ENCODE data around the gene AIPL1. TPM values are rescaled to one million over a fixed set of nuclear protein-coding genes. Genes with fewer than 3 reads are reported as not detected.

The AIPL1 gene
- total RNA-seq, 1 donor from 2014 or later: 0.31 TPM

DNA sequence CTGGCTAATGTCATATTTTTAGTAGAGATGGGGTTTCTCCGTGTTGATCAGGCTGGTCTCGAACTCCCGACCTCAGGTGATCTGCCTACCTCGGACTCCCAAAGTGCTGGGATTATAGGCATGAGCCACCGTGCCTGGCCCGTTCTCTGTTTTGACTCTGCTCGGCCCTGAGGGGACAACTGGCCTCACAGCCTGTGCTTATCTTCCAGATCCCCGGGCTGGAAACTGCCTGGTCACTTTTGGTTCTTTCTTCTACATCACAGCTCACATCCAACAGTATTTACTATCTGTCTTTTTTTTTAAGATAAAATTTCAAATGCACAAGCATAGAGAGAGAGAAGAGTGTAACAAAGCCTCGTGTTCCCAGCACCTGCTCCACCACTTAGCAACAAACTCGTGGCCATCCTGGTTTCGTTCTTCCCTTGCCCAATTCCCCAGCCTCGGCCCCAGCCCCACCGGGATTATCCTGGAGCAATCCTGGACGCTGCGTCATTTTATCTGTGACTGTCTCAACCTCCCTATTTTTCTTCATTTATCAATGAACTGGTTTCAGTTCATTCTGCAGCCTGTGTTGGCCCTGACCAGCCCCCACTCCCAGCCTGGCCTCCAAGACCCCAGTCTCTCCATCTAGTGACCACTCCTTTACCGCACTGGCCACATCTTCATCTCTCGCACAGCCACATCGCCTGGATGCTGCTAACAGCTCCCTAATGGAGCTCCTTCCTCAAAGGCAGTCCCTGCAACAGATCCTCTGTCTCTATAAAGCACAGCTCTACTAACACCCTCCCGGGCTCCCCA is 30.5 kb upstream of the AIPL1 start:
- DNase-seq: no peak

DNA sequence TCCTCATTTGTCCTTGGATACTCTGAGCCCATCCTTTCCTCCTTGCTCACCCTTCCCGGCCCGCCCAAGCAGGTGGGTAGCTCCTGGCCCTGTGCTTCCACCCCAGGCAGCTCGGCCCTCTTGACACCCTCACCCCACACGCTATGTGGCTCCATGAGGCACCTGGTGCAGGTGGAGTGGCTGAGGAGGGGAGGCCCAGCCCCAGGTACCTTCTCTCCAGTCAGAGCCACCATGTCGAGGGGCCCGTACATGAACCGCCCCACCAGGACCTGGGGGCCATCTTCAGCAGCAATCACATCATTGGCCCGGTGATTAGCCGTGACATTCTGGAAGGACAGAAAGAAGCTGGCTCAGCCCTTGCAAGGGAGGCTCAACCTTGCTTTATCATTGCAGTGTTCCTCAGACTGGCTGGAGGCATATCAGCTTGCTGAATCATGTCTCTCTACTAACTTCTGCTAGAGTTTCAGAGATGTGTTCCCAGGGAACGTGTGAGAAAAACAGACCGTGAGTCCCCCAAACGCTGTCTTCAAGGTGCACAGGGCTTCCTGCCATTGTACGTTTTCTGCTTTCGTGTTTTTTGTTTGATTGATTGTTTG is 29.6 kb upstream of the AIPL1 start:
- no peak for DNase-seq

DNA sequence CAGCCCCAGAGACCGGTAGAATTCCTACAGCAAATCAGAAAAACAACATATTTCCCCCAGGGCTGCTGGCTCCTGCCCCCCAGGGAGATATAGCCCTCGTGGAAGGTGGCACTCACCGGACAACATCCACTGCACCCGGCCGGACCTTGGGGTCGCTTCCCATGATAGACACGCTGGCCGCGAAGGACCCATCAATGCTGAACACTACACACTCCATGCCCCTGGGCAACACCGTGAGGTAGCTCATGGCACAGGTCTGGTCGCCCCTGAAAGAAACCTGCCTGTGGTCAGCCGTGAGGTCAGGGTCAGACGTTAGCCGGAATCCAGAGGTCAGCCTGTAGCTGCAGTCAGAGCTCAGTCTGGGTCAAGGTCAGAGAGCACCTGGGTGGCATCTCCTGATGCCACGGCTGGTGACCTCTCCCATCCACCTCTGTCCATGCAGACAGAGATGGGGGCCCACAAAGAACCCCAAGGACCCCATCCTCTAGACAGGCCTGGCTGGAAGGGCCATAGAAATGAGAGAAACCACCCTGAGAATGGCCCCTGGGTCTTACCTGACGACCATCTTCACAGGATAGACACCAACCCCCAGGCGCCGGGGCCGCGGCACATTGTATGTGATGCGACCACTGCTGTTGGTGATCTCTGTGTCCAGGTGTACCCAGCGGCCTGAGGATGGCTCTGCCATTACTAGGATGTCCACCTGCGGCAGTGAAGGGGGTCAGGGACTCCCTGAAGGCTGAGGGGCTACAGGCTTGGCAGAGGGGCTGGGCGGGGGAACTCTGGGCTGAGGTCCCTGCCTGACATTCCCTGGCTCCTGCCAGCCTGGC is 28.9 kb upstream of the AIPL1 start:
- DNase-seq: no peak

DNA sequence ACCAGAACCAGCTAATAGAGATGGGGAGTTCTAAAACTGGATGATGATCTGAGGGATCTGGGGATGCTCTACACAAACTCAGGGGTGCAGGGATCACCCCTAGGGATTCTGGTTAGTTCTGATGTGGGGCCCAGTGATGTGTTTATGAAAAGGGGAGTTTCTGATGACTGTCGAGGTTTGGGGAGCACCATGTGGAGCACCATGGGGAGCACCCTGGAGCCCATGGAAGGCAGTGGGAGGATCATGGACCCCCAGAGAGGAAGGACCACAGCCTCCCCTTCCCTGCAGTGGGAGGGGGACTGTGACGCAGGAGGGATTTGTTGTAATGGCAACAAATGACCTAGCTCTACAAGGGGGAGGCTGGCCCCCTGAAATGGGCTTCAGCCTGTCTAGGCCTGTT is 27.8 kb upstream of the AIPL1 start:
- DNase-seq: no peak

DNA sequence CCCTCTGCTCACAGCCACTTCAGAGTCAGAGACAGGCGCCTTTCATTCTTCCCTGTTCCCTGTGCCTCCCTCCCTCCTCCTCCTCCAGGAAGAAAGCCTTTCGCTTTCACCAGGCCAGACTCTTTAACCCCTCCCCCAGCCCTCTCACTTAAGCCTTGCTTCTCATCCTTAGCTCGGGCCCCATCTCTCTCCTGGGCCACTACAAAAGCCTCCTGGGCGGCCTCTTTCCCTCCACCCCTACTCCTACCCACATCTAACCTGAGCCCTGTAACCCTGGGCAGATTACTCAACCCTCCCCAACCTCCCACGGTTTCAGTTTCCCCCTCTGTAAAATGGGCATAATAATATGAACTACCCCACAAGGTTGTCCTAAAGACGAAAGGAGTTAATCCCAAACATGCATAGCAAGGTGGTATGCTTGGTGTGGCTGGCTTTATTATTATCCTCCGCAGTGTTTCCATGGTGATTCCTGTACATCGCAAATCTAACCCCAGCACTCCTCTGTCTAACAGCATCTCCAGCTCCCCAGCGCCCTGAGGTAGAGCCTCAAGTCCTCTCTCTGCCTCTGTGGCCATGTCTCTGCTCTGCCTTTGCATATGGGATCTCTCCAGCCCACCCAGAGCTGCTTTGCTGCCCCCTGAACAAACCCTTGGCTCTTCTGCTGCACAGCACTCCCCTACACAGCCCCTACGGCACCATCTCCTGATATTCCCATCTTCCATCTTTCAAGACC is 27.0 kb upstream of the AIPL1 start:
- DNase-seq: no peak

DNA sequence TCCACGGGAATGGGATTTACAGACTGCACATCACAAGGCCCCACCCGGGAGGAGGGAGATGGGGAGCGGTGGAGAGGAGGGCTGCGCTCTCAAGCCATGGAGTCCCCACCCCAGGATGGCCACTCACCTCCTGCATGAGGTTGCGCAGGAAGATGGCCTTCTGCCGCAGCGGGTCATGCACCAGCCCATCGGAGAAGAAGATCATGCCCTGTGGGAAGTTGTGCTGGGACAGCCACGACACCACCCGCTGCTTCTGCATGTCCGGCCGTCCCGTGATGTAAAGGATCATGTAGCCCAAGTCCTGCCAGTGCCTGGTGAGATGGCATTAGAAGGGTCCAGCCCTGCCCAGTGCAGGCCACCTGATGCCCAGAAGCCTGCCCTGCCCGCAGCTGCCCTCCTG is 26.3 kb upstream of the AIPL1 start:
- no peak for DNase-seq

DNA sequence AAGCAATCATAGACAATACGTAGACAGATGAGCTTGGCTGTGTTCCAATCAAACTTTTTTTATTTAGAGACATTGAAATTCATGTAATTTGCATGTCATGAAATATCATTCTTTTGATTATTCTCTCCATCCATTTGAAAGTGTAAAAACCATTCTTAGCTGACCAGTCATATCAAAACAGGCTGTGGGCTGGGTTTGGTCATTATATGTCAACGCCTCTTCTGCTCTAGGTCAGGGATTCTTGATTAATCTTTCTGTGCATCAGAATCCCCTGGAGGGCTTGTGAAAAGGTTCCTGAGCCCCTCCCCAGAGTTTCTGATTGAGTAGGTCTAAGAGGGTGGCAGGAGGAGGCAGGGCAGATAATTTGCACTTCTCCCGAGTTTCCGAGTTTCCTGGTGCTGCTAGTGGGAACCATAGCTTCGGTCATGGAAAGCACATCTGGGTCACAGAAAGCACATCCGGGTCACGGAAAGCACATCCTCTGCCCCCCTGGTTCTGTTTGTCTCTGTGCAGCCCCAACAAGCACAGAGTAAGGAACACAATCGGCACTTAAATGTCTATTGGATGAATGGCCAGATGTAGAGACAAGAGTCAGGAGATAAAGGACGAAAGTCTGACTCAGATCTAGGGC is 25.7 kb upstream of the AIPL1 start:
- DNase-seq: no peak

DNA sequence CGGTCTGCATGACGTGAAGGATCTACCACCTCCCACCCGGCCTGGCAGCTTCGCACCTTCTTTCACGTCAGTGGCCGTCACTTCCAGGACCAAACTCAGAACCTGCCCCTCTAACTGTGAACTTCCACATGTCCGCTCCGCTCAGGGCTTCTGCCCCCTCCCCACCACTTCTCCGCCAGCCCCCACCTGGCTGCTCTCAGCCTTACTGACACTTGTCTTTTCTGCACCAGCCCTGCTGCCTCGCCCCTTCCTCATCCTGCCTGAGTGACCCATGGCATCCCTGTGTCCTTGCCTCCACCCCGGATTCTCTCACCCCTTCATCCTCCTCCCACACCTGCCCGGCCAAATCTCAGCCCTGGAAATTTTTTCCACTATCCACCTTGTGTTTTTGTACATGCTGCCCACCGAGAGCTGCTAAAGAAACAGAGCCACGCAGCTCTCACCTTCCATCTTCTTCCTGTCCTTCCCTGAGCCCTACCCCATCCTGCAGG is 23.6 kb upstream of the AIPL1 start:
- no peak for DNase-seq

DNA sequence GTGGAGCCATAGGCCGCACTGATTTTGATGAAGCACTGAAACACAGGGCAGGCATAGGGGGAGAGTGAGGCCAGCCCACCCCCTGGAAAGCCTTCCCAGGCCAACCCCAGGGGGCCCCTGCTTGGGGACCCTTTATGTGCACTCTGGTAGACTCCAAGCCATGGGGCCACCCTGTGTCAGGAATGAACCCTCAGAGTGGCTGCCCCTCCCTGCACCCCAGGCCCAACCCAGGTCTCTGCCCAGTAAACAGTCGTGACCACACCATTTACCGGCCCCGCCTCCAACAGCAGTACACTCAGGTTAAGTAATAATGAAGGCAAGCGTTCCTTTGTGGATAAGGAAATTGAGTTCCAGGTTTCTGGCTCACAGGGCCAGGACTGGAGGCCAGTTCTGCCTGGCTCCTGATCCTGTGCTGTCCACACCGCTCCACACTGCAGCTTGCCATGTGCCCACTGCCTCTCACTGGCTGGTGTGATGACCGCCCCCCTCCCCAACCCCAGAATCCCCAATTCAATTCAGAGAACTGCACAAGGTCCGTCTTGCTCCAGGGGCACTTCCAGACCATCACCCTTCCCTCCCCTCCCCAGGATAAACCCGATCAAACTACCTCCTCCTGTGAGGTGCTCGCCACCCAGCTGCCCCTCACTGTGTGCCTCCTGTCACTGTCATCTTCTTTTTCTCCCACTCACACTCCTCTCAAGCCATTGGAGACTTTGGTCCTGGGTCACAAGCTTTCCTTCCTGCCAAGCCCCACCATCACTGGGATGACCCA is 23.0 kb upstream of the AIPL1 start:
- no peak for DNase-seq

DNA sequence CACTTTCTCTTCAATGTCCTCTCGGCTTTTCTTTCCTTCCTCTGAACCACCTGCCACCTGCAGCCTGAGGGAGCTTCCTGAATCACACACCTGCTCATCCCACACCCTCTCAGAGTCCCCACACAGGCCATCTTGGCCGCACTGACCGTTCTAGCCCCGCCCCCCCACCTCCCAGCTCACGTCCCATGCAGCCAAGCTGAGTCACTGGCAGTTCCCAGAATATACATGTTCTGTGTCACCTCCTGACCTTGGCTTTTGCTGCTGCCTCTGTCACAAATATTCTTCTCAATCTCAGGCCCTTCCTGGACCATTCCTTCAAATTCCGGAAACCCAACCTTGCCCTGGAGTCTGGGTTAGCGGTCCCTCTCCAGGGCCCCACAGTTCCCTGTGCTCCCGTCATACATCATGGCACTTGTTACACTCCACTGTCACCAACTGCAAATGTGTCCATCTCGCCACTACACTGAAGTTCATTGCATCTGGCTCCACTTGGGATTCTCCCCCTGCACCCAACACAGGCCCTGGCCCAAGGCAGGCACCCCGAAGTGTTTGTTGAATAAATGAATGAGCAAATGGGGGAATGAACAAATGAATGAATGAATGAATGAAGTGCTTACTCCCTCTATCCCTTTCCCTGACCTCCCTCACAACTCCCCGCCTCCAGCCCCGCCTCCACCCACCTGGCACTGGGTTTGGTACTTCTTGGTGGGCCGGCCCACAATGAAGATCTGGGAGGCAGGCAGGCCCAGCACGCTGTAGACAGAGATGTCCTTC is 22.2 kb upstream of the AIPL1 start:
- no peak for DNase-seq

DNA sequence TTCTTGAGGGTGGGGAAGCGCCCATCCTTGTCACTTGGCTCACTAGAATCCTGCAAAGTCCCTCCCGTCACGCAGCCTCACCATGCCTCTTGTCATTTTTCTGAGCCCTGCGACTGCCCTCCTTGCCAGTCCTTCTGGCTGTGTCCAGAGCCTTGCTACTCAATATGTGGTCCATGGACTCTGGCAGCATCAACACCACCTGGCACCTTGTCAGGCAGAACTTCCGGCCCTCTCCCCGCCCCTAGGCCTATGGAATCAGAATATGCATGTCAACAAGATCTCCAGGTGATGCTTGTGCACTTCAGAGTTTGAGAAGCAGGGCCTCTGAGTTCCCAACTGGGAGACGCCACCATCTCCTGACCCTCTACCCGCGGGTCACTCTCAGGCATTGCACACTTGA is 21.4 kb upstream of the AIPL1 start:
- no peak for DNase-seq

DNA sequence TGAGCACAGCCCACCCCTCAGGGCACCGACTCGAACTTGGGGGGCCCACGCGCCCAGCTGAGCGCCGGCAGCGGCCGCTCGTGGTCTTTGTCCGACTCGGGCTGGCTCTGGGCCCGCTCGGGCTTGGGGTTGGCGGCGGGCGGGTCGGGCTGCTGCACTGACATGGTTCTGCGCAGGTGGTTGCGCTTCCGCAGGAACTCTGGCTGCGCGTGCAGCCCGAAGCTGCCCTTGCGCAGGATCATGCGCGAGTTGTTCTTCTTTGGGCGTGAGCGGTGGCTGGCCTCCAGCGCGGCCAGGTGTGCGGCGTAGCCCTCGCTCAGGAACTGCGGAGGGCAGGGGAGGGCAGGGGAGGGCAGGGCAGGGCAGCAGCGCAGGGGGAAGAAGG is 20.4 kb upstream of the AIPL1 start:
- DNase-seq: peak; percentile 71

DNA sequence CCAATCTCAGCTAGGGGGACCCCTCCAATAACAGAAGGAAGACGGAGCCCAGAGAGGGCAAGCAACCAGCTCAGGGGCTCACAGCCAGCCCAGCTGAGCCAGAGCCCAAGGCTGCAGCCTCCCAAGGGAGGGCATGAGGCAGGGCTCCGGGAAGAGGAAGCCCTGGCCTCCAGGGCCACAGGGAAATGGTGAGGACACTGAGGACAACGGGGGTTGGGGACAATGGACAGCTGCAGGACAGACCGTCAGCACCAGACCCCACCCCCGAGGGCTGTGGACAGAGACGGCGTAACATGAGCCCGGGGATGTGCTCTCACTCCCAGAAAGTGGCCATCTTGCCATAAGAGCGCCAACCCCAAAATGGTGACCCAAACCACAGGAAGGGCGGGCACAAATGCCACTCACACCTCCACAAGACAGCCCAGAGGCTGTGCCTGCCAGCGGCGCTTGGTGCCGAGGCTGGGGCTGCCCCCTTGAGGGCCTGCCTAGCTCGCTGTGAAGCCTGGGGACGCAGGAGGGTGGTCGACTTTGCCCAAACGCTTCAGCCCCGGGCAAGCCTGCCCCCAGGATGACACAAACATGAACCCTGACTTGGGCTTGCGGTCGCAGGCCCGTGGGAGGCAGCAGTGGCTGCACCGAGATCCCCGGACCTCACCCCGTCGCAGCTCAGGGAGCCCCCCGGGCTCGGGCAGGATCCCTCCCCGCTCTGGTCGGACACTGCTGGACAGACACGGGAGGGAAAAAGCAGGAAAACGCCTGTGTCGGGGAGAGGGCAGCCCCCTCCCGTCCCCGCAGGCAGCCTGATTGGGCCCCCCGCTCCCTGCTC is 19.8 kb upstream of the AIPL1 start:
- peak; percentile 26 for DNase-seq

DNA sequence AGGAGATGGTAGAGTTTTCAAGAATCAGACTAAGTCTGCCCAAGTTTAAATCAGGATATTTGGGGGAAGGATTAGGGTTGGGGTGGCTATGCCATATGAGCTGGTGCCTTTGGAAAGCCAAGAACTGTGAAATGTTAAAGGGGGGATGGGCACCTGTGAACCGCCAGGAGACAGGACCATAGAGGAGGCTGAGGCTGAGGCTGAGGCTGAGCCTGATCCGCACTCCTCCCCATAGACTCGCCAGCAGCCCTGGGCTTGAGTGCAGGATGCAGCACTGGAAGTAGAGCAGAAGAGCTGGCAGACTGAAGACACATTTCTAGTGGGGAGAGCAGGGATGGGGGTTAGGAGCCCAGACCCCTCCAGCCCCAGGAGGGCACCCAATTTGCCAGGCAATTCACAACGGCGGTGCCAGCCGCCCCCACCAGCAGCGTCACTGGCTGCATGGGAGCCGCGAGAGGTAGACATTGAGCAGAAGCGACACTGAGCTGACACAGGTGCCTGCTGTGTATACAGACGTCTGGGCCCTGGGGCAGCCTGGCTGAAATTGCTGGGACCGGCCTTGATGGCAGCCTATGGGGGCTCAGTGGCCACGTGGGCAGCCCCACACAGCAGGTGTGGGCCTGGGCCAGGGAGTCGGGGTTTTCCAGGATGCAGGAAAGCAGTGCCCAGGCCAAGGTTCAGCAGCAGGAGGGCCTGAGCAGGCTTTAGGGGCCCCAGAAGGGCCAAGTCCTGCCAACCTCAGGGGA is 18.5 kb upstream of the AIPL1 start:
- DNase-seq: no peak

DNA sequence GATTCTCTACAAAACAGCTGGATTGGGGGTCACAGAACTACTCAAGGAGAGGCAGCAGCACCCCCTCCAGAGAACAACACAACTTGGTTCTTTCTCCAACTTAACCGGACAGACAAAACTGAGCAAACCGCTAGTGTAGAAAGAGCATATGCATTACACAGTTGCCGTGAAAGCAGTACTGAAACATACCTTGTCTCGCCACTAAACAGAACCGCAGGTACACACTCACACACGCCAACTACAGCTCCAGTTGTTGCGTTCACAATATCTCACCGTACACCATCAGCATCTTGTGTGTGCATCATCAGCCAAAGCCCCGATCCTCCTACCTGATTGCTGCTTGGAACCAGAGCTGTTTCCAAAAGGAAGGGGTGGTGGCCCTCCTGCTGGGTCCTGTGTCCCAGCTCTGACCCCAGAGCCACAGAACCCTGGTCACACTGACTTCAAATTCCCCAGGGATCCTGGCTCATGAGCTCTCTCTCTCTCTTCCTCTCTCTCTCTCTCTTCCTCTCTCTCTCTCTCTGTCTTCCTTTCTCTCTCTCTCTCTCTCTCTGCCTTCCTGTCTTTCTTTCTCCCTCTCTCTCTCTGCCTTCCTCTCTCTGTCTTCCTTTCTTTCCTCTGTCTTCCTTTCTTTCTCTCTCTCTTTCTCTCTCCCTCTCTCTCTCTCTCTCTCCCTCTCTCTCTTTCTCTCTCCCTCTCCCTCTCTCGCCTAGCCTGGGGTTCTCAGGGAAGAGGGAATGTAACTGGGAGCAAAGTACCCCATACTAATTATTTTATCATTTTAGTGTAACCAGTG is 17.7 kb upstream of the AIPL1 start:
- no peak for DNase-seq

DNA sequence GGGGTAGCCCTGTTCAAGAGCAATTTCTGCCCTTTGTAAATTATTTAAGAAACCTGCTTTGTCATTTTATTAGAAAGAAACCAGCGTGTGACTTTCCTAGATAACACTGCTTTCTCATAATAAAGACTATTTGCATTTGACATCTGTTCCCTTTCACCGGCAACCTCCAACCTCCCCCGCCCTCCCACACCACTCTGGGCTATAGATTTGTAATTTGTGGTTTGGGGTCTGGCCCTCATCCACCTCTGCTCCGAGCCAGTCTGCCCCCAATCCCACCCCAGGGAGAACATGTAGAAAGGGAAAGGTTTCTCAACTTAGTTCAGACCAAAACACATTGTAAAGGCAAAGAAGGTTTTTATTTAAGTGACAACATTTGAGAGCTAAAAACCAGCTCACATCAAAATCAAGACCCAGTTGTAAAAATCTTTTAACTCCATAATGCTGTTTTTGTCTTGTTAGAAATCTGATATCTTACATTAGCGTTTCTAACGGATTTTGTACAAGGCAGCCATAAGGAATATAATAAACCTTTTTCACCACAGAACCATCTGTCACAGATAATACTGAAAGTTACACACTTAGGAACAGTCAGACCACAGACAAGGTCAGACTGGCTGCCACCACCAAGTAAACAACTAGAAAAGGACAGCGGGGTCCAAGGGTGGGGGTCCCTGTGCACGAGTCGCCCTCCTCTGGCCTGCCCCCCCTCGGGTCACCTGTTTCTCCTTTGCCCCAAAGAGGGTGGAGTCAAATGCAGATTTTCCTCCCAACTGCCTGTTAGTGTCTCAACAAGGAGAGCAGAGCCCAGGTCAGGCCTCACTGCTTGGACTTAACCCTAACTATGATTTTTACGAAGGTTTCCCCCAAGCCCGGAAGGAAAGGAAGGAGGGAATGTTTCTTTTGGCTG is 16.3 kb upstream of the AIPL1 start:
- no peak for DNase-seq

DNA sequence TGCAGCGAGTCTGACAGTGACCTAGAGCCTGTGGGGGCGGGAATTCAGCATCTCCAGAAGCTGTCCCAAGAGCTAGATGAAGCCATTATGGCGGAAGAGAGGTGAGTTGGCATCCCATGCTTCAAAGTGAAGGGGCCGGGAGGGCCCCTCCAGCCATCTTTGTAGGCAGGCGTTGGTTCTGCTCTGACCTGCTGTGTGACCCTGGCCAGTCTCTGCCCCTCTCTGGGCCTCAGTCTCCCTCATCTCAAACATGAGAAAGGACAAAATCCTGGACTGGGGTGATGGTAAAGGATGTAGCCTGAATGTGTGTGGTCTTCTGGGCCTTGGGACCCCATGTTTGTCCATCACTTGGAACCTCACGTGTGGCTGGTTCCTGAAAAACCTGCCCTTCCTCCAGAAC is 14.4 kb upstream of the AIPL1 start:
- DNase-seq: no peak

All from tongue (tissue), 2 donors.